HFF-Myc (cell line): ENCODE data around the gene P2RY6.

Experiments used
- DNase-seq: peaks from one replicate; pipeline ENCODE4 v3.0.0-alpha.2; 2011; ENCODE audit warnings: low read depth; ENCODE audit errors: extremely low read depth
- H3K4me3 ChIP-seq: replicated peaks from 2 replicates; pipeline ENCODE4 v1.5.1; 2011; ENCODE audit warnings: low read depth, mild to moderate bottlenecking, control low read depth, low read length
- CTCF ChIP-seq: IDR thresholded peaks from 2 replicates; pipeline ENCODE4 v1.5.1; 2012; ENCODE audit warnings: mild to moderate bottlenecking, low read depth, low read length, control low read depth; ENCODE audit errors: missing control alignments

The P2RY6 gene

GRCh38 chr11:73347067-73347466 is 74.9 kb downstream of the P2RY6 start:
- no peak for TF ChIP-seq CTCF
- no peak for DNase-seq
- no peak overlapping the region for H3K4me3 ChIP-seq
